Endometrial microvascular endothelial cells (primary cell): ENCODE measurements around the gene ENOX1. TPM values are rescaled to one million over a fixed set of nuclear protein-coding genes. Genes with fewer than 3 reads are reported as not detected.

Source experiments
- in situ Hi-C: cut with HindIII; loops from 2 replicates; pipeline ENCODE4 v1.10.0; 2017; ENCODE audit warnings: low sequenced_read_pairs, low pct_unique_long_range_greater_than_20kb; ENCODE audit errors: inconsistent ontology term
- total RNA-seq: library from RNA; depleted of rRNA; stranded (reverse); fragments of >200 nt; gene quantifications from one replicate; pipeline ENCODE4 v1.2.3, GENCODE V29; 2015; ENCODE audit errors: inconsistent ontology term

ENOX1 gene
- total RNA-seq, 1 donor from 2014 or later: not detected

DNA sequence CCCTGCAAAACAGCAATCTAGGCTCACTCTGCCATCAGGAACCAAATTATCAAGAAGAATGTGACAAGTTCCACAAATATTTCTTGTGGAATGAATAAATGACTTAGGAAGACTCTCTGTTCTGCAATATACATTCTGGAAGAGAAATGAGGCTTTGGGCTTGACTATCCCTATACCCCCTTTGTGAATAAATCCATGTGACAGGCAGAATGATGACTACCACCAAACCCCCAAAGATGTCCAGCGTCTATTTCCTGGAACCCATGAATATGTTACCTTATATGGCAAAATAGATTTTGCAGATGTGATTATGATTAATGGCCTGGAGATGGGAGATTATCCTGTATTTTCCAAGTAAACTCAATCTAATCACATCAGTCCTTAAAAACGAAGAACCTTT, 139.3 kb downstream of the ENOX1 start:
- in situ Hi-C loops: no loop called here

DNA sequence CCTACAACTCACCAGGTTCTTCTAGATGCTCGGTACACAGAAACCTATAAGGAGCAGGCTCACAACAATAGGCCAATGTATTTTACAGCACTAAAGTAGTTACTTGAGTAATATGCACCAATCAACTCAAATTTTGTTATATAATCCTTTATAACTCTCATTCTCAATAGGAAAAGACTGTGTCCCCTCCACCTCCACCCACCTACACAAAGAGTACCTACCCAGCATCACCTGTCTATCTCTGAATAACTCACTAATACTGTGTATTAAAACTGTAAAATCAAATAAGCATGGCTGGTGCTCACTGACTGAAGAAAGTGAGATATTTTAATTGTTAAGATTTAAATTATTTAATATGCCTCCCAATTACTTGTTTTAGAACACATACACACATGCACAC, 146.3 kb downstream of the ENOX1 start:
- in situ Hi-C loops: no loop called here

DNA sequence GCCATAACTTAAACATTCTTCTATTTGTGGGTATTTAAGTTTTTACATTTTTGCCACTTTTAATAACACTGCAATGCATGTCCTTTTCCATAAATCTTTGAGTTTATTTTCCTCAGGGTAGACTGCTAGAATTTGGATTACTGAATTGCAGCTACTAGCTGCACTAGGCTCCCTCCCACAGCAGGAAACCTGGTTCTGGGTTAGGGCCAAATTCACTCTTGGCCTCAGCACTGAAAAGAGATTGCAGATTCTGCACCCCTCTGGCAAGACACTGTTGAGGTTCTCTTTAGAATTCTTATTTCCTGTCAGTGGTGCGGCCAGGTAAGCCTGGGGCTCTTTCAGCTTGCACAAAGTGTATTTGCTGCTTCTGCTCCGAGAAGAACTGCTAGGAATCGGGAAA, 155.7 kb downstream of the ENOX1 start:
- in situ Hi-C loops: no loop called here

DNA sequence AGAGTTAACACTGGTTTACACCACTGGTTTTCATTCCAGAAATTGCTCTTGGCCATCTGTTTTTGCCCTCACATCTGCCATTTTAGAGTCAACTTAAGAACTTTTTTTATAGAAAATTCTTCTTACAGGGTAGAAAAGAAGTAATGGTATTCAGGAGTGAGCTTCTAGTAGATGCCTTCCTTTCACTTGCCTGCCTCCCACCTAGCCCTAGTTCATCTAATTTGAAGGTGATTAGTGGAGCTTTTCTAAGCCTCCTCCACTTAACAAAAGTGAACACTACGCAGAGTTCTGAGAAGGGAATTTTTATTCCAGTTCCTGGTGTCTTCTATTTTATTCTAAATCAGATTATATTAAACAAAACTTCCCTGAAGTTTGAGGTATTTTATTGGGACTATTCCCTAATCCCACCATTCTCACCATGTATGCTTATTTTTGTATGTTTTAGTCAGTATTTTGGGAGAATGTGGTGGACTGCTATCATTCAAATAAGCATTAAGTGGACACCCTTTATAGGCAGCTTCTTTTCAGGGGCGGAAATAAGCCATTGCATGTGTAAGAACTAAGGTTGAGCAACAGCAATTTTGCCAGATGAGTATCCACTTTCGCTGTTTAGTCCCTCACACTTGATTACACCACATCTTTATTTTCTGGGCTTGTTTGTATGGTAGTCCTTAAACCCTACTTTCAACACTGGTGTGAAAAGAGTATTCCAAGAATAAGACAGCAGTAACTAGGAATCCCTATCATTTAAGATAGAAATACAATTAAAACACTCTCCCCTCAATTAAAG, 156.9 kb downstream of the ENOX1 start:
- in situ Hi-C loops: no loop called here

DNA sequence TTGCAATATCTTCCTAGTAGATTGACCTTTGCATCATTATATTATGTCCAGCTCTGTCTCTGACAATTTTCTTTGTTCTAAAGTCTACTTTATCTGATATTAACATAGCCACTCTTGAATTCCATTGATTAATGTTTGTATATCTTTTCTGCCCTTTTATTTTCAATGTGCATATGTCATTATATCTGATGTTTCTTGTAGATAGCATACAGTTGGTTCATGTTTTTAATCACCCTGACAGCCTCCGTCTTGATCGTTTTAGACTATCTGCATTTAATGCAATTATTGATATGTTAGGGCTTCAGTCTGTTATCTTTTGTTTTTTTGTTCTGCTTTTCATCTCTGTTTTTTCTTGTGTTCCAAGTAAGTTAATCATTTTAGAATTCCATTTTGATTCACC, 159.8 kb downstream of the ENOX1 start:
- in situ Hi-C loops: no loop called here

DNA sequence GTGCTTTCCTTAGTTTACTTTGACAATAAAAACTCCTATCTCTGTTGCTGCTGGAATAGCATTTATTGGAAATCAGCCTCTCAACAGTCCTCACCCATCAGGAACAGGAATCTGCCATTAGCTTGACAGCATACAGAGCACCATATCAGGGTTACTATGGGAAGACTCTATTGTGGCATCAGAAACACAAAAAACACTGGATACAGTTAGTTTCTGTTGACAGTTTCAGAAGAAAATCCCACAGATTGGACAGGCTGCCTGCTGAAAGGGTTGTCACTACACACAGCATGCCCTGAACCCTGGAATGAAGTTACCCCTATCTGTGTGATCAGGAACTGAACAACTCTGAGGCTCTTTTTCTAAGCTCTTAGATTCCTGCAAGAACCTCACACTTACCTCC, 172.7 kb downstream of the ENOX1 start:
- in situ Hi-C loops: no loop called here

DNA sequence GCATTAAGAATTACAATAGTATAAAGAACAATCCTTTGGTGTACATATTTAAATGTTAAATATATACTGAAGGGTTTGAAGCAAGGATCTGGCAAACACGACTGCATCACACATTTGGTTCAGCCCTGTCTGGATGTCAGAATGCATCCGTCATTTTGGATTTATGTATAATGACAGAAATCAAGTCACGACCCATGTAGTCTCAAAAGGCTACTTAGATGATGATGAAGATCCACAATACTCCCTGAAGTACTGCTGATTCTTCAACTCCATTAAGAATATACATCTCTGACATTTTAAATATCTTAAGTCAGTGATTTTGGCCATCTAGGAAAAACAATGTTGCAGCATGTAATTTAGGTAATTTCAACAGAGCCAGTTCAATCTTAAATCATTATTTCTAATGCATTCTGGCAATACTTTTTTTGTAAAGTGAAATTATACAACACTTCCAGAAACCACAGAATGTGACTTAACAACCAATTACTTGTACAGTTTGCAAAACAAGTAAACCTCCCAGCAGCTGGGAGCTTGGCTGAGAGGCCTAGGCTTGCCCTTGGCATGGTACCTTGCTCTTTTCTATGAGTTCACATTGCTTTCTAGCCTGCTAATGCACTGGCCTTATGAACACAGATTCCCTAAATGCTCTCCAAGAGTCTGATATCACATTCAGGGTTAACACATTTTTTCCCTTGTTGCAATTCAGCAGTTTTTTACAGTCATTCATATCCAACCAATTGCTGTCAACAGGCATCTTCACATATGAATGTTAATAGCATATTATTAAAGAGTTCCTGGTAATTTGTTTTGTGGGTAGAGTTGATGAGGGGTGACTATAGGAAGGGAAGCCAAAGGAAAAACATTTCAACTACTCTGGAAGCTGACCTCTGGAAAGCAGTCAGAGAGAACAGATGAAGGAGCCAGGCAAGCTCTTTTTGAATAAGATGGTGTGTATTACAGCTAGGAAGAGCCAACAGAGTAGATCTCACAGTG, 175.2 kb downstream of the ENOX1 start:
- in situ Hi-C loops: no loop called here

DNA sequence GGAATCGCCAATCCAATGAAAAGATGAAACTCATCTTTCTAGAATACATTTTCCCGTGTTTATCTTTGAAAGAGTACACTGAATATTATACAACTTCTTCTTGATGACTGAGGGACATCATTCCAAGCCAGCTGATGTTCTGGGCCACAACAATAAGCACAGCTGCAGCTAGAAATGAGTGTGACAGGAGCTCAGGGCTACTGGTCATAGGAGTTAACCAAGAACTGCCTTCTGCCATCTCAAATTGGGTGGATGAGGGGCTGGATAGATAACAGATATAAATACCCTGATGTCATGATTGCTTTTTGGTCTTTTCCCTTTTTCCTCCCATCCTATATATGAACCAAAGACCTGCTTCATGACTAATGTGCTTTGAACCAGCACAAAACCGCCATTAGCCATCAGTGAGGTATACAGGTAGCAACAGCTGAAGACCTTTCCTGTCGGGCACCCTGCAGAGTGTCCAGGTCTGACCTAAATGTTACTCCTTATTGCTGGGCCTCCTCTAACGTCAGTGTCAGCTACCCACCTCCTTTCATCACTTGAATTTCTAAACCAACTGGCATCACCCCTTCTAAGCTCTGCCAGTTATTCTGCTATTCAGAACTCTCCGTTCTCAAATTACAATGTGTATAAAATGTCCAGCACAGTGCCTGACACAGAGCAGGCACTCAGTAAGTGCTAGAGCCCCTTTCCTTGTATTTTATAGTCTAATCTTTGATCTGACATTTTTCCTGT, 178.2 kb downstream of the ENOX1 start:
- in situ Hi-C loops: no loop called here

DNA sequence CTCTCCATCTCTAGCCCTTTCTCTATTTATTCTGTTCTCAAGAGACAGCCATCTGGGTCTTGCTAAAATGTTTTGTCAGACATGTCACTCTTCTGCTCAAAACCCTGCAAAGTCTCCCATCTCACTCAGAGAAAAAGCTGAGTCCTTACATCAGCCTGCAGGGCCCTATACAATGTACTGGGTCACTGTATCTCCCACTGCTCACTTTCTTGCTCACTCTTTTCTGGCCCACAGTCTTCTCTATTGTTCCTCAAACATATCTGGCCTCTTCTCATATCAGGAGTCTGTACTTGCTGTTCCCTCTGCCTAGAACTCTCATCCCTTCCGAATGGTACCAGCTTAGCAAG, 189.2 kb downstream of the ENOX1 start:
- in situ Hi-C loops: no loop called here

DNA sequence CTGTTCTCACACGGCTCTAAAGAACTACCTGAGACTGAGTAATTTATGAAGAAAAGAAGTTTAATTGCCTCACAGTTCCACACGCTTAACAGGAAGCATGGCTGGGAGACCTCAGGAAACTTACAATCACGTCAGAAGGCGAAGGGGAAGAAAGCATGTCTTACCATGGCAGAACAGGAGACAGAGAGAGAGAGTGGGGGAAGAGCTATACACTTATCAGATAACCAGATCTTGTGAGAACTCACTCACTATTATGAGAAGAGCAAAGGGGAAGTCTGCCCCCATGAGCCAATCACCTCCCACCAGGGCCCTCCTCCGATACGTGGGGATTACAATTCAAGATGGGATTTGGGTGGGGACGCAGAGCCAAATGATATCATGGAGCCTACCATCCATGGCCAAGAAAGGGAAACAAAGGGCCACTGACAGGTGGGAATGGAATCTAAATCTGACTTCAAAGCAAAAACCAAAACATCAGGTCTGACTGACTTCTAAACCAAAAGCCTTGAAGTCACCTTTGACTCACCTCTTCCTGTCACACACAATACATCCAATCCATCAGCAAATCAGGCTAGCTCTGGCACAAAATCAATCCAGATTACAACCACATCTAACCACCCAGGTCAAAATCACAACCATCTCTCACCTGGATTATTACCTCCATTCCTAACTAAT, 189.7 kb downstream of the ENOX1 start:
- in situ Hi-C loops: no loop called here

DNA sequence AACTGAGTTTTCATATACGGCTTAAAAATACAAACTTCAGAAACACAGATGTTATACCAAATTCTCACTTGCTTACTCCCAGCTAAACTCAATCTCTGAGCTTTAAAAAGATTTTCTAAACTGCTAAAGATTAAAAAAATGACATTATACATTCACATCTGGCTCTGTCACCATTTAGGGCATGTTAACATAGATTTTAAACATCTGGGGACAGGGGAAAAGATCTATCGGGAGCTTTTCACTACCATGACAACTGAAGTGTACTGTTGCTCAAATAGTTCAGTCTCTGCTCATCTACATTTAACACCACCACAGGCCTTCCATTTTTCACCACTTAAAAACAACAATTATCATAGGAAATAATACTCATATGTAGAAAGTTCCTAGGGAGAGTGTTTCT, 190.8 kb downstream of the ENOX1 start:
- in situ Hi-C loops: no loop called here

DNA sequence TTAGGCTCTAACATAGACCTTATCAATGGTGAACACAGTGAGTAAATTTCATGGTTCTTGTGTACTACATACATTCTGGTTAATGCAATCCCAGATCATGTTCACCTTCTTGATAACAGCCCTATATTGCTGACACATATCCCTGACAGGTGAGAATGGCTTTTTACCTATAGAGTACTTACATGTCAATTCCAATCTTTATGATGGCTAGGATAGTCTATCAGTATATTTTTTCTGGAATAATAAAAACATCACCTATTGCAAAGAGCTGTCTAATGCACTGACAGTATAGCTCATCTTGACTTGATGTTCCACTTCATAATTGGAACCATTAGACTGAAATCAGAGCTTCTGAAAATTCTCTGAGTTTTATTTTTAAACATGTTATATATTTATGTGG, 199.4 kb downstream of the ENOX1 start:
- in situ Hi-C loops: no loop called here

DNA sequence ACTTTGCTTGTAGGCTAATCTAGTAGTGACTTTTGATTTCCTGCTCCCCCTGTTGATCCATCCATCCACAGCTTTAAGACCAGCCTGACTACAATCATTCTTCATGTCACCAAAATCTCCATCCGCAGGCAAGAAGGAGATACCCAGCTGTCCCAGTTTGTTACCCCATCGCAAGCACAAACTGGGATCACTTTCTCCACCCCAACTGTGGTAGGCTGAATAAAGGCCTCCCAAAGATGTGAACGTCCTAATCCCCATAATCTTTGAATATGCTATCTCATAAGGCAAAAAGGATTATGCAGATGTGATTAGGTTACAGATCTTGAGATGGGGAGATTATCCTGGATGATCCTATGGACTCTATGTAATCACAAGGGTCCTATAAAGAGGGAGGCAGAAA, 202.0 kb downstream of the ENOX1 start:
- in situ Hi-C loops: no loop called here

DNA sequence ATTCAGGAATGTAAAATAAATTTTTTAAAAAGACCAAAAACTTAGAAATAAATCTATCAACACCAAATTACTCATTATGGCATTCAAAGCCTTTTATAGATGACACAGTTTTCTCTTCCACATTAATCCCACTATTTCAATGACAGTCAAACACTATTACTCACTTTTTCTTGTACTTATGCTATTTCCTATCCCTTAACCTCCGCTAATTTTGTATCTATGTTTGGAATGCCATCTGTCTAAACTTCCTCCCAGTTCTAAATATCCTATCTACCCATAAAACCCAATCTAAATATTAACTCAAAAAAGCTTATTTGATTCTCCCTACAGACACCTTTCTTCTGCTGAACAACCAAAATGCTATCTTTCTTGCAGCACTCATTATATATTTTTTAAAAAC, 203.5 kb downstream of the ENOX1 start:
- in situ Hi-C loops: no loop called here

DNA sequence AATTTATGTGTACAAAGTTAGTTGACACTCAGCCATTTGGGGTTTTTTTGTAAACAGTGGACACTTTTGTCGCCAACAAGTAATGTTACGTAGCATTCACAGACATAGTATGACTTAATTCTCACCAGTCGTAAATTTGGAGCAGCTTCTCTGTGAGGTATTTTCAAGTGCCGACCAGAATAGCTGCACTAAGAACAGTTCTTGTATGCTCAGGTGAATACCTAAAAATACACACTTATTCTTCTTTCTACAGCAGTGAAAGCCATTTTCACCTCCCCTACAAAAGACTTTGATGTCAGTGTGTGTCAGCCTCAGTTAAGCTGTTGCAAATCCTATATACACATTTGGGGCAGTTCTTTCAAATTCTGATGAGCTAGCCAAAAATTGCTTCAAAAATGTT, 206.5 kb downstream of the ENOX1 start:
- in situ Hi-C loops: no loop called here

DNA sequence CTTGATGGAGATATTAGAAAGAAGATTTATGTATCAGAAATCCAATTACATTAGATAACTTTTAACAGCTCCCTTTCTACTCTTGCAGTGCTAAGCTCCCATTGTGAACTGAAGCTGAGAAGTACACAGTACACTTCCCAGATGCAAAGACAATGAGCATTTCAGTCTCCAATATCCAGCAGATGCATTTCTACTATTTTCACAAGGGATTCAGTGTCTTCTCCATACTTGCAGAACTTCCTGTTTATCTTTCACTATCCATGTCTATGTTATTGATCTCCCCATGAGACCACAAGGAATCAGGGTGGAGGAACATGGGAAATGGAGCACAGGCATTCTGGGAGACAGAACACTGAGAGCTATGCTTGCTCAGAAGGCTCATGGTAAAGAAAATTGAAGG, 207.5 kb downstream of the ENOX1 start:
- in situ Hi-C loops: no loop called here

DNA sequence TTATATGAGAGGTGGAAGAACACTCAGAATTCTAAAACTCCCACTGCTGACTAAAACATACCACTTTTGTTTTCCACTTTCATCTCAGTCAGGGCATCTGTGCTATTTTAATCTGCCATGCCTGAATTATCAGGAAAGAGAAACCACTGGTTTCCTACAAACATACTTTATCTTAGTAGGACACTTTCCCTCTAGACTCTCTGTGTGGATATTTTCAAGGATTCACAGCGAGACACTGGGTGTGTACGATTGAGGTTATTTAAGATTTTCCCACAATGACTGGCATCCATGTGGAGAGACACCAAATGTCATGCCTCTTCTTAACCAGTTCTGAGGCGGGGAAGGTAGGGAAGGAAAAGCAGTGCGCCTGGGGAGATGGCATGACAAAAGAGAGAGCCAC, 212.2 kb downstream of the ENOX1 start:
- in situ Hi-C loops: no loop called here

DNA sequence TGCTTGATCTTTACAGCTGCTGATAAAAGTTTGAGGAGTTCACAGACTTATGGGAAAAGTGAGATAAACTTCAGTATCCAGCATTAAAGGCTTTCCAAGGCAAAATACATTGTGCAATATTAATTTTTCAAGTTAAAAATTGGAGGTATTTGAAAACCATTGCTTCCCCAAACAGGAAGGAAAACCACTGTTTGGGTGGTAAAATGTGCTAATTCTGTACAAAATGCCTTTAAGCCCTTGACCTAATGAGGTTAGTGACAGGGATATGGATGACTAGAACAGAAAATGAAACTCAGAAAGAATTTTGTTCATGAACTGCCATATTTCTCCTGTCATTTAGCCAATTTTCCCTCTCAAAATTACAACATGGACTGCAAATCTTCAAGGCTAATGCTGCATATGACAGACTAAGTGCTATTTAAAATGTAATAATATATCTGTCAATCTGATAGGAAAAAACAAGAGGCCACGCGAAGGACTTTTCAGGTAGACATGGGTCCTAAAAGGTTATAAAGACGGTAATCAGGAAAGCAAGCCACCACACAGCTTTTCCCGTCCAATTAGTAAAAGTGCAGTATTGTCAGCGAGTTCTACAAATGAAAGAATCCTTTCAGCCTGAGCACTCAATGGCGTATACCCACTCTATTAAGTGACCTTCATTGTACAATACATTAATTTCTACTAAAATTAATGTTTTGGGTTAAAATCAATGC, 212.8 kb downstream of the ENOX1 start:
- in situ Hi-C loops: no loop called here
